GM12878 (cell line): ENCODE measurements around the gene SEPTIN11. TPM values are rescaled to one million over a fixed set of nuclear protein-coding genes. Genes with fewer than 3 reads are reported as not detected.

Source experiments
- ATAC-seq: fragments of 200-7000 bp; cut with Tn5 transposase; 3 replicates; pipeline ENCODE4 v1.9.1; 2020; ENCODE audit warnings: mild to moderate bottlenecking, moderate library complexity
- BruUV-seq: library from RNA; stranded (reverse); fragments of 400-500 nt; replicated peaks from 2 replicates; lab custom pipeline; 2021; lab: Mats Ljungman, UMichigan
- CTCF ChIA-PET: fragments of 300-600 bp; sonication (Branson Sonifier 250); formaldehyde crosslinking; extraction: SDS; loops from one replicate; lab custom pipeline; 2021; ENCODE audit warnings: inconsistent platforms; lab: Yijun Ruan, JAX
- POLR2A ChIA-PET: fragments of 350-600 bp; formaldehyde crosslinking; extraction: SDS; loops from one replicate; lab custom pipeline; 2021; ENCODE audit warnings: inconsistent platforms; lab: Charles Lee
- RAD21 ChIA-PET: fragments of 300-600 bp; sonication (Branson Sonifier 250); formaldehyde crosslinking; loops from one replicate; lab custom pipeline; 2023; ENCODE audit warnings: antibody characterized with exemption; ENCODE audit not compliant: unreplicated experiment; lab: Charles Lee
- SMC1A ChIA-PET: fragments of 300-600 bp; sonication (Branson Sonifier 250); formaldehyde crosslinking; loops from one replicate; lab custom pipeline; 2023; ENCODE audit not compliant: unreplicated experiment, uncharacterized antibody; lab: Charles Lee
- DNase-seq: peaks from one replicate; pipeline ENCODE4 v3.0.0-alpha.2; 2011; ENCODE audit warnings: low read depth, low spot score
- FAIRE-seq: peaks from 3 replicates; lab custom pipeline; 2011; peaks lifted over from hg19 to GRCh38; lab: Jason Lieb, UNC
- H2AFZ ChIP-seq: 2 replicates; pipeline ENCODE4 v1.6.0; 2011; ENCODE audit warnings: low read depth, low read length, control low read depth; ENCODE audit not compliant: control insufficient read depth
- H3K27ac ChIP-seq: 2 replicates; pipeline ENCODE4 v1.5.1; 2011; ENCODE audit warnings: control low read depth; ENCODE audit not compliant: control insufficient read depth, insufficient read depth
- H3K27me3 ChIP-seq, 2 experiments: replicated peaks in 1 of 2; 2 replicates each; pipeline versions ENCODE4 v1.6.0 to v1.6.1; 2011; ENCODE audit warnings: low read length in 1 of 2; ENCODE audit not compliant: control insufficient read depth in 2 of 2, insufficient read depth in 2 of 2
- H3K36me3 ChIP-seq, 2 experiments: 2 replicates each; pipeline ENCODE4 v1.5.1; 2011; ENCODE audit warnings: low read length in 1 of 2; ENCODE audit not compliant: control insufficient read depth in 2 of 2, insufficient read depth in 2 of 2
- H3K4me1 ChIP-seq: 2 replicates; pipeline ENCODE4 v1.6.1; 2011; ENCODE audit warnings: mild to moderate bottlenecking, low read length, moderate library complexity, mixed read lengths; ENCODE audit not compliant: control insufficient read depth, insufficient read depth
- H3K4me2 ChIP-seq: 2 replicates; pipeline ENCODE4 v1.6.0; 2011; ENCODE audit warnings: control low read depth; ENCODE audit not compliant: control insufficient read depth, insufficient read depth
- H3K4me3 ChIP-seq: fragments of 200-600 bp; sonication (generic); 2 replicates; pipeline ENCODE4 v1.5.1; 2016
- H3K79me2 ChIP-seq: 2 replicates; pipeline ENCODE4 v1.6.0; 2011; ENCODE audit warnings: low read length; ENCODE audit not compliant: control insufficient read depth, insufficient read depth
- H3K9ac ChIP-seq: 2 replicates; pipeline ENCODE4 v1.8.0; 2011; ENCODE audit warnings: low read length, control low read depth, mixed read lengths; ENCODE audit not compliant: control insufficient read depth, insufficient read depth
- H3K9me3 ChIP-seq: replicated peaks from 3 replicates; pipeline ENCODE4 v1.5.1; 2011; ENCODE audit warnings: mild to moderate bottlenecking, low read length; ENCODE audit not compliant: control insufficient read depth, insufficient read depth
- H4K20me1 ChIP-seq: 2 replicates; pipeline ENCODE4 v1.6.0; 2011; ENCODE audit not compliant: control insufficient read depth, insufficient read depth
- BACH1 ChIP-seq: fragments of 450-650 bp; IDR thresholded peaks from 2 replicates; pipeline ENCODE4 v1.6.1; 2017; ENCODE audit warnings: mild to moderate bottlenecking, borderline replicate concordance
- CBX3 ChIP-seq: fragments of 200-600 bp; sonication (generic); IDR thresholded peaks from 2 replicates; pipeline ENCODE4 v1.6.1; 2016; ENCODE audit warnings: low read depth, borderline replicate concordance
- EGR1 ChIP-seq, 2 experiments: IDR thresholded peaks; 1 replicate in 1 of 2; 2 replicates in 1 of 2; pipeline ENCODE4 v1.6.1; 2011 to 2012; ENCODE audit warnings: low read depth in 2 of 2, low read length in 2 of 2, borderline replicate concordance in 1 of 2, mild to moderate bottlenecking in 1 of 2, moderate library complexity in 1 of 2
- GATAD2B ChIP-seq: fragments of 450-650 bp; conservative IDR thresholded peaks from 2 replicates; pipeline ENCODE4 v1.6.1; 2017; ENCODE audit warnings: low read depth, mild to moderate bottlenecking, moderate library complexity
- HSF1 ChIP-seq: fragments of 150-350 bp; IDR thresholded peaks from 2 replicates; pipeline ENCODE4 v1.6.1; 2014; ENCODE audit warnings: mild to moderate bottlenecking, low read depth, low read length
- NBN ChIP-seq: fragments of 450-650 bp; IDR thresholded peaks from 2 replicates; pipeline ENCODE4 v1.6.1; 2016
- NFYA ChIP-seq: IDR thresholded peaks from 2 replicates; pipeline ENCODE4 v1.6.1; 2011; ENCODE audit warnings: low read depth, mild to moderate bottlenecking, low read length, improper control_type of control experiment, borderline replicate concordance
- SPI1 ChIP-seq: IDR thresholded peaks from 2 replicates; pipeline ENCODE4 v1.6.1; 2011; ENCODE audit warnings: low read depth, mild to moderate bottlenecking, low read length, moderate library complexity, borderline replicate concordance; ENCODE audit not compliant: insufficient read depth
- SREBF1 ChIP-seq: IDR thresholded peaks from 2 replicates; pipeline ENCODE4 v1.6.1; 2012; ENCODE audit warnings: mild to moderate bottlenecking, low read length
- USF1 ChIP-seq: IDR thresholded peaks from 2 replicates; pipeline ENCODE4 v1.6.1; 2011; ENCODE audit warnings: borderline replicate concordance, low read depth, mild to moderate bottlenecking, moderate library complexity, mixed read lengths, low read length; ENCODE audit not compliant: insufficient read depth; ENCODE audit errors: extremely low read length
- in situ Hi-C: fragments of 300-500 bp; cut with MboI; formaldehyde crosslinking; loops from 9 replicates; pipeline ENCODE4 v1.14.3; 2018; ENCODE audit warnings: mixed read lengths
- intact Hi-C: fragments of 100-400 bp; cut with micrococcal nuclease; formaldehyde crosslinking; loops from one replicate; pipeline ENCODE4 v1.14.2; 2022; ENCODE audit not compliant: unreplicated experiment
- polyA plus RNA-seq, 11 experiments: library from polyadenylated mRNA; depleted of rRNA in 4 of 11; unstranded in 6 of 11; stranded (reverse) in 5 of 11; fragments of >200 nt; fragmentation: Nextera tagmentation in 4 of 11; fragmentation: Illumina TruSeq in 1 of 11; extraction: Ambion mirVana in 4 of 11; extraction: Trizol in 1 of 11; gene quantifications; 1 replicate in 1 of 11; 2 replicates in 10 of 11; pipeline versions ENCODE4 v1.2.1 to v1.2.3, GENCODE V29; 2011 to 2016; ENCODE audit warnings: inconsistent platforms in 2 of 11, missing spikeins in 2 of 11, low read depth in 1 of 11
- total RNA-seq, 4 experiments: library from RNA; depleted of rRNA in 3 of 4; stranded (reverse); fragments of >200 nt in 3 of 4; fragmentation: Illumina TruSeq in 1 of 4; extraction: Trizol in 1 of 4; gene quantifications; 2 replicates each; pipeline versions ENCODE4 v1.2.1 to v1.2.3, GENCODE V29; 2013 to 2021
- TF ChIP-seq, protein P1 (sequence below): IDR thresholded peaks from 2 replicates; pipeline ENCODE4 v1.6.1; 2012; ENCODE audit warnings: improper control_type of control experiment, low read depth, low read length; ENCODE audit not compliant: insufficient replicate concordance
- TF ChIP-seq, protein P2 (sequence below): fragments of 450-650 bp; IDR thresholded peaks from 2 replicates; pipeline ENCODE4 v1.6.1; 2018; ENCODE audit warnings: mild to moderate bottlenecking, low read depth, moderate library complexity; ENCODE audit not compliant: partially characterized antibody

SEPTIN11 gene
- total and polyA plus RNA-seq, 10 of the 15 experiments (the other 5 are each of a cell fraction or from before 2014, with no cell fraction given) = 24.7 to 160 (median 91.3) TPM

DNA sequence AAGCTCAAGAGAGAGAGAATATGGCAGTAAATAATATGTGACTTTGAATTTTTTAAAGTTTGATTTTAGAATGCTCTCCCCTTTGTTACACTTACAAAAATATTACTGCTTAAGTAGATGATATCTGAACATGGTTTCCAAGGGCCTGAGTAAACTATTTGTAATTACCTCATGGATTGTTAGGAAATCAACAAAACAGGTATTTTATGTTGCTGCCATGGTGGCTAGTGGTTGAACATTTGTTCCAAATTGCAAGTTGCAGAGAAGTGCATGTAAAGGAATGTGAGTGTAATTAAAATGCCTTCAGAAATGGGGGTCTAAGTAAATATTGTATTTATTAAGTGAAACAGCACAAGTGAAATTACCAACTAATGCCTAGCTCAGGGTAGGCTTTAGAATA, 27.6 kb downstream of the SEPTIN11 start:
- ChIA-PET POLR2A (interaction anchor here (1.6 kb wide), 1 partner anchor 24 kb away, joined by 8 read pairs; no protein-coding TSS in a partner anchor), CTCF (interaction anchor here (0.5 to 2.2 kb wide), 7 partner anchors 8 to 76 kb away, joined by 3 to 5 read pairs (median 3); no protein-coding TSS in a partner anchor), RAD21 (interaction anchor here (0.7 to 1.2 kb wide), 2 partner anchors 25 to 222 kb away, joined by 3 read pairs; no protein-coding TSS in a partner anchor), SMC1A (interaction anchor here (0.6 to 2.4 kb wide), 7 partner anchors 10 to 293 kb away, joined by 3 to 13 read pairs (median 5); no protein-coding TSS in a partner anchor)
- Histone ChIP-seq H3K27ac (no peak overlapping the region), H3K4me2 (no peak overlapping the region), H3K27me3 (no peaks in the 10 kb centered on the region), H4K20me1 (no peaks in the 10 kb centered on the region), H3K4me1 (peaks cover 11% of the 10 kb centered on the region; the same call in 1 of the 2 replicates), H3K36me3 (peaks cover 1 to 10% of the 10 kb centered on the region in 2 experiments; a peak in 3 of 4 replicates), H3K4me3 (no peak overlapping the region), H3K9me3 (no peaks in the 10 kb centered on the region), H3K9ac (no peak overlapping the region), H2AFZ (no peak overlapping the region), H3K79me2 (peaks cover 65% of the 10 kb centered on the region)
- ATAC-seq (no peak), DNase-seq (no peak), FAIRE-seq (no peak)
- in situ Hi-C loops (no loop called here), intact Hi-C loops (no loop called here)
- no TSS peak for BruUV-seq
- TF ChIP-seq EGR1 (IDR thresholded peaks at IDR 0.05; ENCODE audit: borderline replicate concordance in 1 of 2, low read depth in 2 of 2, low read length in 2 of 2) = no peak
- TF ChIP-seq, protein P1, sequence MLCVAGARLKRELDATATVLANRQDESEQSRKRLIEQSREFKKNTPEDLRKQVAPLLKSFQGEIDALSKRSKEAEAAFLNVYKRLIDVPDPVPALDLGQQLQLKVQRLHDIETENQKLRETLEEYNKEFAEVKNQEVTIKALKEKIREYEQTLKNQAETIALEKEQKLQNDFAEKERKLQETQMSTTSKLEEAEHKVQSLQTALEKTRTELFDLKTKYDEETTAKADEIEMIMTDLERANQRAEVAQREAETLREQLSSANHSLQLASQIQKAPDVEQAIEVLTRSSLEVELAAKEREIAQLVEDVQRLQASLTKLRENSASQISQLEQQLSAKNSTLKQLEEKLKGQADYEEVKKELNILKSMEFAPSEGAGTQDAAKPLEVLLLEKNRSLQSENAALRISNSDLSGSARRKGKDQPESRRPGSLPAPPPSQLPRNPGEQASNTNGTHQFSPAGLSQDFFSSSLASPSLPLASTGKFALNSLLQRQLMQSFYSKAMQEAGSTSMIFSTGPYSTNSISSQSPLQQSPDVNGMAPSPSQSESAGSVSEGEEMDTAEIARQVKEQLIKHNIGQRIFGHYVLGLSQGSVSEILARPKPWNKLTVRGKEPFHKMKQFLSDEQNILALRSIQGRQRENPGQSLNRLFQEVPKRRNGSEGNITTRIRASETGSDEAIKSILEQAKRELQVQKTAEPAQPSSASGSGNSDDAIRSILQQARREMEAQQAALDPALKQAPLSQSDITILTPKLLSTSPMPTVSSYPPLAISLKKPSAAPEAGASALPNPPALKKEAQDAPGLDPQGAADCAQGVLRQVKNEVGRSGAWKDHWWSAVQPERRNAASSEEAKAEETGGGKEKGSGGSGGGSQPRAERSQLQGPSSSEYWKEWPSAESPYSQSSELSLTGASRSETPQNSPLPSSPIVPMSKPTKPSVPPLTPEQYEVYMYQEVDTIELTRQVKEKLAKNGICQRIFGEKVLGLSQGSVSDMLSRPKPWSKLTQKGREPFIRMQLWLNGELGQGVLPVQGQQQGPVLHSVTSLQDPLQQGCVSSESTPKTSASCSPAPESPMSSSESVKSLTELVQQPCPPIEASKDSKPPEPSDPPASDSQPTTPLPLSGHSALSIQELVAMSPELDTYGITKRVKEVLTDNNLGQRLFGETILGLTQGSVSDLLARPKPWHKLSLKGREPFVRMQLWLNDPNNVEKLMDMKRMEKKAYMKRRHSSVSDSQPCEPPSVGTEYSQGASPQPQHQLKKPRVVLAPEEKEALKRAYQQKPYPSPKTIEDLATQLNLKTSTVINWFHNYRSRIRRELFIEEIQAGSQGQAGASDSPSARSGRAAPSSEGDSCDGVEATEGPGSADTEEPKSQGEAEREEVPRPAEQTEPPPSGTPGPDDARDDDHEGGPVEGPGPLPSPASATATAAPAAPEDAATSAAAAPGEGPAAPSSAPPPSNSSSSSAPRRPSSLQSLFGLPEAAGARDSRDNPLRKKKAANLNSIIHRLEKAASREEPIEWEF = no peak
- no peak for TF ChIP-seq SPI1
- TF ChIP-seq USF1 = no peak
- no peak for TF ChIP-seq NBN
- TF ChIP-seq SREBF1 = no peak
- TF ChIP-seq NFYA = no peak
- no peak for TF ChIP-seq BACH1
- TF ChIP-seq, protein P2, sequence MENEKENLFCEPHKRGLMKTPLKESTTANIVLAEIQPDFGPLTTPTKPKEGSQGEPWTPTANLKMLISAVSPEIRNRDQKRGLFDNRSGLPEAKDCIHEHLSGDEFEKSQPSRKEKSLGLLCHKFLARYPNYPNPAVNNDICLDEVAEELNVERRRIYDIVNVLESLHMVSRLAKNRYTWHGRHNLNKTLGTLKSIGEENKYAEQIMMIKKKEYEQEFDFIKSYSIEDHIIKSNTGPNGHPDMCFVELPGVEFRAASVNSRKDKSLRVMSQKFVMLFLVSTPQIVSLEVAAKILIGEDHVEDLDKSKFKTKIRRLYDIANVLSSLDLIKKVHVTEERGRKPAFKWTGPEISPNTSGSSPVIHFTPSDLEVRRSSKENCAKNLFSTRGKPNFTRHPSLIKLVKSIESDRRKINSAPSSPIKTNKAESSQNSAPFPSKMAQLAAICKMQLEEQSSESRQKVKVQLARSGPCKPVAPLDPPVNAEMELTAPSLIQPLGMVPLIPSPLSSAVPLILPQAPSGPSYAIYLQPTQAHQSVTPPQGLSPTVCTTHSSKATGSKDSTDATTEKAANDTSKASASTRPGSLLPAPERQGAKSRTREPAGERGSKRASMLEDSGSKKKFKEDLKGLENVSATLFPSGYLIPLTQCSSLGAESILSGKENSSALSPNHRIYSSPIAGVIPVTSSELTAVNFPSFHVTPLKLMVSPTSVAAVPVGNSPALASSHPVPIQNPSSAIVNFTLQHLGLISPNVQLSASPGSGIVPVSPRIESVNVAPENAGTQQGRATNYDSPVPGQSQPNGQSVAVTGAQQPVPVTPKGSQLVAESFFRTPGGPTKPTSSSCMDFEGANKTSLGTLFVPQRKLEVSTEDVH = no peak
- TF ChIP-seq HSF1 = no peak
- no peak for TF ChIP-seq GATAD2B
- TF ChIP-seq CBX3 = no peak
